Endothelial cell of umbilical vein (primary cell): Measurements from ENCODE around the gene ORC5. TPM values are rescaled to one million over a fixed set of nuclear protein-coding genes. Genes with fewer than 3 reads are reported as not detected.

Source experiments
- BruUV-seq: library from RNA; stranded (reverse); fragments of 400-500 nt; replicated peaks from 2 replicates; lab custom pipeline; 2021; lab: Mats Ljungman, UMichigan
- CTCF ChIA-PET: fragments of 300-600, 350-600 bp; sonication (Branson Sonifier 250); formaldehyde crosslinking; loops from one replicate; lab custom pipeline; 2021; ENCODE audit warnings: antibody characterized with exemption, inconsistent platforms; lab: Charles Lee
- POLR2A ChIA-PET: fragments of 300-600, 350-600 bp; sonication (Branson Sonifier 250); formaldehyde crosslinking; loops from one replicate; lab custom pipeline; 2021; ENCODE audit warnings: antibody characterized with exemption, inconsistent platforms; lab: Charles Lee
- DNase-seq: peaks from one replicate; pipeline ENCODE4 v3.0.0-alpha.2; 2011; ENCODE audit warnings: low read depth, low spot score
- FAIRE-seq: peaks from 2 replicates; lab custom pipeline; 2011; peaks lifted over from hg19 to GRCh38; lab: Jason Lieb, UNC
- H2AFZ ChIP-seq: 2 replicates; pipeline ENCODE4 v1.6.0; 2012; ENCODE audit warnings: low read depth, low read length, control low read depth, inconsistent platforms
- H3K27ac ChIP-seq: 2 replicates; pipeline ENCODE4 v1.5.1; 2011; ENCODE audit warnings: low read depth, mild to moderate bottlenecking, control low read depth, low read length, moderate library complexity; ENCODE audit not compliant: insufficient read depth
- H3K27me3 ChIP-seq, 2 experiments: 2 replicates each; pipeline versions ENCODE4 v1.6.0 to v1.6.1; 2011; ENCODE audit warnings: low read length in 2 of 2, mixed read lengths in 1 of 2; ENCODE audit not compliant: control insufficient read depth in 2 of 2, insufficient read depth in 2 of 2
- H3K36me3 ChIP-seq, 2 experiments: 2 replicates in 1 of 2; 3 replicates in 1 of 2; pipeline ENCODE4 v1.5.1; 2011; ENCODE audit warnings: low read length in 2 of 2, mild to moderate bottlenecking in 1 of 2, moderate library complexity in 1 of 2; ENCODE audit not compliant: control insufficient read depth in 2 of 2, insufficient read depth in 2 of 2; ENCODE audit errors: extremely low read depth in 1 of 2
- H3K4me1 ChIP-seq: 3 replicates; pipeline ENCODE4 v1.5.1; 2011; ENCODE audit warnings: mild to moderate bottlenecking, low read length; ENCODE audit not compliant: control insufficient read depth, insufficient read depth; ENCODE audit errors: extremely low read depth
- H3K4me2 ChIP-seq: 2 replicates; pipeline ENCODE4 v1.6.1; 2011; ENCODE audit warnings: low read length, control low read depth, mixed read lengths; ENCODE audit not compliant: insufficient read depth
- H3K4me3 ChIP-seq, 3 experiments: fragments of 200-600 bp in 1 of 3; sonication (generic), shearing (Covaris generic) in 1 of 3; replicated peaks in 1 of 3; 2 replicates each; pipeline ENCODE4 v1.5.1; 2011 to 2016; ENCODE audit warnings: control low read depth in 3 of 3, low read length in 3 of 3, mild to moderate bottlenecking in 2 of 3, inconsistent platforms in 1 of 3, low read depth in 1 of 3, moderate library complexity in 1 of 3; ENCODE audit not compliant: insufficient read depth in 1 of 3
- H3K79me2 ChIP-seq: 2 replicates; pipeline ENCODE4 v1.6.0; 2012; ENCODE audit warnings: low read length, inconsistent platforms; ENCODE audit not compliant: control insufficient read depth, insufficient read depth
- H3K9ac ChIP-seq: replicated peaks from 2 replicates; pipeline ENCODE3; 2011; ENCODE audit warnings: low read length, control low read depth; ENCODE audit not compliant: insufficient read depth; ENCODE audit errors: extremely low read depth
- H3K9me1 ChIP-seq: replicated peaks from 3 replicates; pipeline ENCODE4 v1.6.0; 2011; ENCODE audit warnings: mild to moderate bottlenecking, low read length; ENCODE audit not compliant: control insufficient read depth, insufficient read depth; ENCODE audit errors: extremely low read depth
- H3K9me3 ChIP-seq: replicated peaks from 2 replicates; pipeline ENCODE4 v1.5.1; 2012; ENCODE audit warnings: low read length, inconsistent platforms; ENCODE audit not compliant: control insufficient read depth, insufficient read depth
- H4K20me1 ChIP-seq: replicated peaks from 2 replicates; pipeline ENCODE3; 2011; ENCODE audit warnings: mild to moderate bottlenecking, low read length; ENCODE audit not compliant: control insufficient read depth, insufficient read depth; ENCODE audit errors: extremely low read depth
- CTCF ChIP-seq, 2 donors: IDR thresholded peaks; 1 replicate in 1 of 2; 2 replicates in 1 of 2; pipeline ENCODE4 v1.5.1; 2011; ENCODE audit warnings: low read length in 2 of 2, mild to moderate bottlenecking in 2 of 2, moderate library complexity in 2 of 2, control low read depth in 1 of 2, inconsistent platforms in 1 of 2, low read depth in 1 of 2; ENCODE audit not compliant: insufficient read depth in 1 of 2; ENCODE audit errors: extremely low read depth in 1 of 2
- EZH2 ChIP-seq: IDR thresholded peaks from 2 replicates; pipeline ENCODE4 v1.6.1; 2012; ENCODE audit warnings: borderline replicate concordance, low read depth, mild to moderate bottlenecking, moderate library complexity, low read length, inconsistent platforms; ENCODE audit not compliant: severe bottlenecking
- FOS ChIP-seq: IDR thresholded peaks from 2 replicates; pipeline ENCODE4 v1.6.1; 2011; ENCODE audit warnings: mild to moderate bottlenecking, low read length, moderate library complexity, borderline replicate concordance; ENCODE audit not compliant: insufficient read depth
- GATA2 ChIP-seq: IDR thresholded peaks from 2 replicates; pipeline ENCODE4 v1.7.0; 2011; ENCODE audit warnings: low read depth, mild to moderate bottlenecking, moderate library complexity, mixed read lengths, low read length; ENCODE audit not compliant: insufficient read length, insufficient read depth
- JUN ChIP-seq: IDR thresholded peaks from 2 replicates; pipeline ENCODE4 v1.6.1; 2011; ENCODE audit warnings: borderline replicate concordance, low read depth; ENCODE audit not compliant: insufficient read length, insufficient read depth
- MYC ChIP-seq: IDR thresholded peaks from one replicate; pipeline ENCODE4 v1.6.1; 2011; ENCODE audit warnings: mild to moderate bottlenecking, low read depth, low read length
- POLR2A ChIP-seq: IDR thresholded peaks from 2 replicates; pipeline ENCODE4 v1.6.1; 2012; ENCODE audit warnings: low read depth, mild to moderate bottlenecking, control low read depth, low read length
- POLR2AphosphoS5 ChIP-seq: IDR thresholded peaks from 2 replicates; pipeline ENCODE4 v1.6.1; 2012; ENCODE audit warnings: low read depth, mild to moderate bottlenecking, control low read depth, low read length, moderate library complexity; ENCODE audit not compliant: insufficient read depth
- dilution Hi-C: fragments of 300-500 bp; cut with MboI; formaldehyde crosslinking; loops from one replicate; pipeline ENCODE4 v1.15.0; 2019; ENCODE audit warnings: low sequenced_read_pairs; ENCODE audit not compliant: extremely low pct_ligation_motif_present
- intact Hi-C: fragments of 100-400 bp; cut with micrococcal nuclease; formaldehyde crosslinking; loops from one replicate; pipeline ENCODE4 v1.10.0; 2022
- polyA plus RNA-seq, 4 experiments: library from polyadenylated mRNA; depleted of rRNA in 3 of 4; stranded (reverse) in 3 of 4; unstranded in 1 of 4; fragments of >200 nt; gene quantifications; 2 replicates each; pipeline versions ENCODE4 v1.2.1 to v1.2.3, GENCODE V29; 2011 to 2012; ENCODE audit warnings: missing spikeins in 1 of 4
- total RNA-seq: library from RNA; stranded (reverse); gene quantifications from 2 replicates; pipeline ENCODE4 v1.2.3, GENCODE V29; 2021
- TF ChIP-seq, protein P1 (sequence below): IDR thresholded peaks from 2 replicates; pipeline ENCODE4 v1.6.1; 2011; ENCODE audit not compliant: insufficient read depth, insufficient read length

ORC5 gene
- total and polyA plus RNA-seq, 2 donors (not counting 3 experiments of a cell fraction or from before 2014, with no cell fraction given): 7.9 to 21.1 TPM

DNA sequence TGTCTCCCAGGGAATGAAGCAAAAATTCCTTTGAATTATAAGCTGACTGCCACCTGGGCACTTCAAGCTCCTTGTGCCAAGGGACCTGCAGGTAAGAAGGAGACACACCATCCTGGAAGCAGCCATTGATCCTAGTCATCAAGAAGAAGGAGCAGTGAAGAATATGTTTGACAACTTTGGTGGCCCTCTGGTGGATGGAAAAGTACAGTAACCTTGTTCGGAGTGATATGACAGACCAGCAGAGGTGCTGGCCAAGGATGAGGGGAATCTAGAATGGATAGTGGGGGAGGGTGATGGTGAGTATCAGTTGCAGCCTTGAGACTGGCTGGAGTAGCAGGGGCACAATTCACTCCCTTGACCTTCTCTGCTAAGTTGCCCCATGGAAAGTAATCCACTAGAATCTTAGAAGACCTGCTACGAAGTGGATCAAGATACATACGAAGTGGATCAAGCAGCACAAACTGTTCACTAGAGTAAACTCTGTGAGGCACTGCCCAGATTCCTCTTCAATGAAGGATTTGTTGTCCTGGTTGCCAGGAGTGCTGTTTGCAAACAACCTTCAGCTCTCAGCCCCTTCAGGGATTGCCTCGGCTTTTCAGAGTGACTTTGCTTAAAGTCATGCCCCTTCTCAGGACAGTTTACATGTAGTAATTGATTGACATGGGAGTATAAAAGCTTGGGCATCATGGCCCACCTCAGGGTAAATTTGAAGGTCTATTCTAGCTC is 44.8 kb upstream of the ORC5 start:
- no TSS peak for BruUV-seq
- CTCF ChIA-PET: interaction anchor here (1.2 to 2.6 kb wide), 5 partner anchors 8 to 729 kb away, joined by 3 to 19 read pairs (median 7); no protein-coding TSS in a partner anchor
- no peak for FAIRE-seq

More for the DNA sequence above, 44.8 kb upstream of the ORC5 start:
- H3K27me3 ChIP-seq: peaks cover 3 to 4% of the 10 kb centered on the region in 2 experiments
- H3K4me2 ChIP-seq: no peak overlapping the region
- TF ChIP-seq CTCF (IDR thresholded peaks at IDR 0.05; ENCODE audit: extremely low read depth in 1 of 2, insufficient read depth in 1 of 2, low read depth in 1 of 2, low read length in 2 of 2): no peak
- TF ChIP-seq GATA2: no peak
- no peak for TF ChIP-seq MYC
- no peak for TF ChIP-seq JUN
- TF ChIP-seq, protein P1, sequence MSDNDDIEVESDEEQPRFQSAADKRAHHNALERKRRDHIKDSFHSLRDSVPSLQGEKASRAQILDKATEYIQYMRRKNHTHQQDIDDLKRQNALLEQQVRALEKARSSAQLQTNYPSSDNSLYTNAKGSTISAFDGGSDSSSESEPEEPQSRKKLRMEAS: no peak
- no peak for TF ChIP-seq POLR2AphosphoS5
- TF ChIP-seq POLR2A: no peak
- no peak for TF ChIP-seq EZH2
- TF ChIP-seq FOS: no peak
- H3K9me3 ChIP-seq: no peaks in the 10 kb centered on the region
- no peak overlapping the region for H3K4me3 ChIP-seq
- no peak overlapping the region for H3K27ac ChIP-seq
- DNase-seq: no peak
- intact Hi-C loops (loop anchor here (1.0 kb wide), 1 partner anchor 21 kb away; no protein-coding TSS in a partner anchor), dilution Hi-C loops (no loop called here)
- no peaks in the 10 kb centered on the region for H3K4me1 ChIP-seq
- no peak overlapping the region for H3K9ac ChIP-seq
- H3K36me3 ChIP-seq: no peaks in the 10 kb centered on the region
- POLR2A ChIA-PET: no interaction called here
- H3K9me1 ChIP-seq: no peaks in the 10 kb centered on the region
- H2AFZ ChIP-seq: no peak overlapping the region
- no peaks in the 10 kb centered on the region for H4K20me1 ChIP-seq
- H3K79me2 ChIP-seq: no peaks in the 10 kb centered on the region
